ENCODE measurements around the gene RTN4. TPM values are rescaled to one million over a fixed set of nuclear protein-coding genes. Genes with fewer than 3 reads are reported as not detected.

RTN4 gene
- total RNA-seq, 1 experiment from 2014 or later: 394 TPM

DNA sequence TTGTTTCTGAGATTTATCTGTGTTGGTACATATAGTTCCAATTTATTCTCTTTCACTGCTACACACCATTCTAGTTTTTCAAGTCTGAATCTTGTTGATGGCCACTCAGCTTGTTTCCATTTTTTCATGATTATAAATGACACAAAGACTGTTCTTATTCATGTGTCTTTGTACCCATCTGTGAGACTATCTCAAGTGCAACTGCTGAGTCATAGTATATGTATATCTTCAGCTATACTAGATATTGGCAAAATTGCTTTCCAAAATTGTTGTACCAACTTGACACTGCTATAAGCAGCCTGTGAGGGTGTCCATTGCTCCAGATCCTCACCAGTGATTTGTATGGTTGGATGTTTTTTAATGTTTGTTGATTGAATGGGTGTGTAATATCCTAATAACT lies 37.2 kb upstream of the RTN4 start:
- no peak for DNase-seq
- H3K36me3 Mint-ChIP-seq (ENCODE audit: insufficient read depth, unreplicated experiment): no peaks in the 10 kb centered on the region
- BruUV-seq (replicated peaks): no TSS peak
- TF ChIP-seq CTCF (IDR thresholded peaks at IDR 0.05; ENCODE audit: unreplicated experiment): no peak
- CTCF ChIA-PET: no interaction called here
- H3K9me3 Mint-ChIP-seq (ENCODE audit: low read depth, unreplicated experiment): peaks cover 3% of the 10 kb centered on the region
- H3K4me1 Mint-ChIP-seq (ENCODE audit: low read depth, unreplicated experiment): peaks cover 12% of the 10 kb centered on the region
- H3K4me3 Mint-ChIP-seq (ENCODE audit: low read depth, unreplicated experiment): no peak overlapping the region
- intact Hi-C loops (cut with micrococcal nuclease; ENCODE audit: unreplicated experiment): no loop called here
- H3K27me3 Mint-ChIP-seq (ENCODE audit: unreplicated experiment): no peaks in the 10 kb centered on the region
- no peak overlapping the region for H3K27ac Mint-ChIP-seq (ENCODE audit: unreplicated experiment)

DNA sequence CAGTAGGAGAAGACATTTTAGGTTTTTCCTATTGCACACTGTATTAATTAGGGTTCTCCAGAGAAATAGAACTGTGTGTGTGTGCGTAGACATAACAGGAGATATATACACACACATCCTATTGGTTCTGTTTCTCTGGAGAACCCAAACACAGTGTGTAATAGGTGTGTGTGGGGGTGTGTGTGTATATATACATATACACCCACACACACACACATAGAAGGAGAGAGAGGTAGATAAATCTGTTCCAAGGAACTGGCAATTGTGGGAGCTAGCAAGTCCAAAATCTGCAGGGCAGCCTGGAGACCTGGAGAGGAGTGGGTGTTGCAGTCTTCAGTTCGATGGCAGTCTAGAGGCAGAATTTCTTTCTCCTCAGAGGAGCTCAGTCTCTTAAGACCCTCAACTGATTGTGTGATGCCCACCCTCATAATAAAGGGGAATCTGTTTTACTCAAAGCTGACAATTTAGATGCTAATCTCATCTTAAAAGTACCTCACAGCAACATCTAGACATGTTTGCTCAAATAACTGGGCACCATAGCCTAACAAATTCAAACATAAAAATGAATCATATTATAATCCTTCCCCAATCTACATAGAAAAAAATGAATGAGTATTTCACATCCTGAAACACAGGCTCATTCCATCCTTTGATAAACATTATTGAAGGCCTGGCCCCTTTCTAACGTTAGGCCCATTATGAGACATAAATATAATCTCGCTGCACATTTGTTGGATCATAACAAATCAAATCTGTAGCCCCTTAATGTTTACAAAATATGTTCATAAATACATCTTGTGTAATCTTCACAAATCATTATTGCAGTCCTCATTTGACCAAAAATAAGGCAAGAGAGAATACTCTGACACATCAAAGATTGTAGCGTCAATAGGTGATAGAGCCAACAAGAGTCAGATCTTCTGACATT lies 35.1 kb upstream of the RTN4 start:
- H3K36me3 Mint-ChIP-seq (ENCODE audit: insufficient read depth, unreplicated experiment): no peaks in the 10 kb centered on the region
- no peak for DNase-seq
- H3K9me3 Mint-ChIP-seq (ENCODE audit: low read depth, unreplicated experiment): peaks cover 2% of the 10 kb centered on the region
- no peaks in the 10 kb centered on the region for H3K4me1 Mint-ChIP-seq (ENCODE audit: low read depth, unreplicated experiment)
- CTCF ChIA-PET: no interaction called here
- H3K27me3 Mint-ChIP-seq (ENCODE audit: unreplicated experiment): no peaks in the 10 kb centered on the region
- intact Hi-C loops (cut with micrococcal nuclease; ENCODE audit: unreplicated experiment): no loop called here
- no peak overlapping the region for H3K27ac Mint-ChIP-seq (ENCODE audit: unreplicated experiment)
- H3K4me3 Mint-ChIP-seq (ENCODE audit: low read depth, unreplicated experiment): no peak overlapping the region
- no peak for TF ChIP-seq CTCF (IDR thresholded peaks at IDR 0.05; ENCODE audit: unreplicated experiment)
- no TSS peak for BruUV-seq (replicated peaks)

DNA sequence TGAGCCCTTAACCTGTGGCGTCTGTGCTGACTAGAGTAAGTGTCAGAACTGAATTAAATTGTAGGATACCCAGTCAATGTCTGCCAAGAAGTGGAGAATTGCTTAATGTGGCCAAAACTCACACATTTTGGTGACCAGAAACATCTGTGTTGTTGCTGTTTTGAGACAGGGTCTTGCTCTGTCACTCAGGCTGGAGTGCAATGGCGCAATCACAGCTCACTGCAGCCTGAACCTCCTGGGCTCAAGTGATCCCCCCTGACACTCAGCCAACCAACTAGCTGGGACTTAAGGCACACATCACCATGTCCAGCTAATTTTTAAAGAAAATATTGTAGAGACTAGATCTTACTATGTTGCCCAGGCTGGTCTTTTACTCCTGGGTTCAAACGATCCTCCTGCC lies 34.4 kb upstream of the RTN4 start:
- BruUV-seq (replicated peaks): no TSS peak
- CTCF ChIA-PET: no interaction called here
- no peaks in the 10 kb centered on the region for H3K36me3 Mint-ChIP-seq (ENCODE audit: insufficient read depth, unreplicated experiment)
- no peak for DNase-seq
- no peak overlapping the region for H3K4me3 Mint-ChIP-seq (ENCODE audit: low read depth, unreplicated experiment)
- no peaks in the 10 kb centered on the region for H3K4me1 Mint-ChIP-seq (ENCODE audit: low read depth, unreplicated experiment)
- no peak for TF ChIP-seq CTCF (IDR thresholded peaks at IDR 0.05; ENCODE audit: unreplicated experiment)
- no peaks in the 10 kb centered on the region for H3K27me3 Mint-ChIP-seq (ENCODE audit: unreplicated experiment)
- intact Hi-C loops (cut with micrococcal nuclease; ENCODE audit: unreplicated experiment): no loop called here
- H3K9me3 Mint-ChIP-seq (ENCODE audit: low read depth, unreplicated experiment): peaks cover 6% of the 10 kb centered on the region
- H3K27ac Mint-ChIP-seq (ENCODE audit: unreplicated experiment): no peak overlapping the region

GRCh38 chr2:55080204-55080738 lies 30.0 kb upstream of the RTN4 start:
- intact Hi-C loops (cut with micrococcal nuclease; ENCODE audit: unreplicated experiment): no loop called here

More at GRCh38 chr2:55080204-55080738, 30.0 kb upstream of the RTN4 start:
- CTCF ChIA-PET: no interaction called here
- no peak overlapping the region for H3K27ac Mint-ChIP-seq (ENCODE audit: unreplicated experiment)
- peaks cover 6% of the 10 kb centered on the region for H3K9me3 Mint-ChIP-seq (ENCODE audit: low read depth, unreplicated experiment)
- BruUV-seq (replicated peaks): no TSS peak
- H3K4me1 Mint-ChIP-seq (ENCODE audit: low read depth, unreplicated experiment): no peaks in the 10 kb centered on the region
- no peaks in the 10 kb centered on the region for H3K27me3 Mint-ChIP-seq (ENCODE audit: unreplicated experiment)
- TF ChIP-seq CTCF (IDR thresholded peaks at IDR 0.05; ENCODE audit: unreplicated experiment): no peak
- H3K36me3 Mint-ChIP-seq (ENCODE audit: insufficient read depth, unreplicated experiment): no peaks in the 10 kb centered on the region
- no peak for DNase-seq
- H3K4me3 Mint-ChIP-seq (ENCODE audit: low read depth, unreplicated experiment): no peak overlapping the region
